GM10266 (cell line): ENCODE measurements around the gene SNX33.
"Not testable (repeated sequence)": the region's sequence is repeated elsewhere in the genome, so short reads cannot be mapped to it uniquely, and the experiment has no call there.

ENCODE experiments used
- DNase-seq: peaks from one replicate; pipeline ENCODE4 v3.0.0; 2012; ENCODE audit errors: extremely low spot score
- TF ChIP-seq, protein P1 (sequence below): IDR thresholded peaks from 2 replicates; pipeline ENCODE4 v1.5.1; 2012; ENCODE audit warnings: mild to moderate bottlenecking, low read depth; ENCODE audit not compliant: control insufficient read depth, insufficient read depth; ENCODE audit errors: missing control alignments

Gene SNX33

DNA sequence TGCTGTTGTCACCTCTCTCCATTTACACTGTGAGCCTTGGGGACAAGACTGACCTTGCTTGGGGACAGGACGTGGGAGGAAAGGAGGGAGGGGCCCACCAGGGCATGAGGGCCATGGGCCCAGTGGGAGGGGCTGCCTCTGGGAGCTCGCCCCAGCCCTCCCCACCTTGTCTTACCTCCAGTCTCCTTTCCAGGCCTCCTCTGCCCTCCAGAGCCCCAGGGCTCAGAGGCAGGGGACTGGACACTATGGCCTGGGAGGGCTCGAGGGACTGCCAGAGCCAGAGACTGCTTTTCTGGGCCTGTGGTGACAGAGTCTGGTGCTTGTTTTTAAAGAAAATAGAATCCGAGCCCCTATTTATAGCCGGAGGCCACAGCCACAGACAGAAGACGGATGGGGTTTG is 54.7 kb downstream of the SNX33 start:
- DNase-seq: no peak
- TF ChIP-seq, protein P1, sequence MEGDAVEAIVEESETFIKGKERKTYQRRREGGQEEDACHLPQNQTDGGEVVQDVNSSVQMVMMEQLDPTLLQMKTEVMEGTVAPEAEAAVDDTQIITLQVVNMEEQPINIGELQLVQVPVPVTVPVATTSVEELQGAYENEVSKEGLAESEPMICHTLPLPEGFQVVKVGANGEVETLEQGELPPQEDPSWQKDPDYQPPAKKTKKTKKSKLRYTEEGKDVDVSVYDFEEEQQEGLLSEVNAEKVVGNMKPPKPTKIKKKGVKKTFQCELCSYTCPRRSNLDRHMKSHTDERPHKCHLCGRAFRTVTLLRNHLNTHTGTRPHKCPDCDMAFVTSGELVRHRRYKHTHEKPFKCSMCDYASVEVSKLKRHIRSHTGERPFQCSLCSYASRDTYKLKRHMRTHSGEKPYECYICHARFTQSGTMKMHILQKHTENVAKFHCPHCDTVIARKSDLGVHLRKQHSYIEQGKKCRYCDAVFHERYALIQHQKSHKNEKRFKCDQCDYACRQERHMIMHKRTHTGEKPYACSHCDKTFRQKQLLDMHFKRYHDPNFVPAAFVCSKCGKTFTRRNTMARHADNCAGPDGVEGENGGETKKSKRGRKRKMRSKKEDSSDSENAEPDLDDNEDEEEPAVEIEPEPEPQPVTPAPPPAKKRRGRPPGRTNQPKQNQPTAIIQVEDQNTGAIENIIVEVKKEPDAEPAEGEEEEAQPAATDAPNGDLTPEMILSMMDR: no peak

DNA sequence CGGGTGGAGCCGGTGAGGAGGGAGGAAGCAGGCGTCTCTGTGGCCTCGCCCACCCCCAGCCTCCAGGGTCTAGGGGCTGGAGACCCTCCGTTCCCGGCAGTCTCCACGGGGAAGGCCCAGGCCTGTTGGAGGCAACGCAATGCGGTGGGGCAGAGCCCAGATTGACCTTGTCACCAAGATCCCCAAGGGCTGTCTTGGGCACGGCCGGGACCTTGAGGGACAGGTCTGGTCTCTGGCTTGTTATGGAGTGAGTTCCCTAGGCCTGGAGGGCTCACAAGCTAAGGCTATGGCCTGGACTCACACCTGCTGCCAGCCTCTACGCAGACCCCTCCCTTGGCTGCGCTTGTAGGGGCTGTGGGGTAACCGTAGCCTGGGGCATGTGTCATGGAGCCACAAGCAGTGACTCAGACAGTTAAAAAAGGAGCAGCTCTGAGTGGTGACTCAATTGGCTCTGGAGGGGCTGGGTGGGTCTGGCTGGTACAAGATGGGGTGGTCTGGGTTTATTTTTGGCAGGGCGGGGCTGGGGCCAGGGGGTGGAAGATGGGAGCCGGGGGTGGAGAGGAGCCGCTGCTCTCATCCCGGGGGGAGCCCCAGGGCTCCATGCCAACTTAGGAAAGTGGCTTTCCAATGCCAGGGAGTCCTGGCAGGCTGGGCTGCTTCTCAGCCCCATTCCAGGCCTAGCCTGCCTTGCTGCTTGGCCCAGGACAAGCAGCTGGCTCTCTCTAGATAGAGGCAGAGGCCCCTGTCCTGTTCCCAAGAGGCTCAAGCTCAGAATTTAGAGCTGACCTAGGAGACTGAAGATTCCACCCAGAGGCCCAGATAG is 55.9 kb downstream of the SNX33 start:
- DNase-seq: not testable (repeated sequence)

DNA sequence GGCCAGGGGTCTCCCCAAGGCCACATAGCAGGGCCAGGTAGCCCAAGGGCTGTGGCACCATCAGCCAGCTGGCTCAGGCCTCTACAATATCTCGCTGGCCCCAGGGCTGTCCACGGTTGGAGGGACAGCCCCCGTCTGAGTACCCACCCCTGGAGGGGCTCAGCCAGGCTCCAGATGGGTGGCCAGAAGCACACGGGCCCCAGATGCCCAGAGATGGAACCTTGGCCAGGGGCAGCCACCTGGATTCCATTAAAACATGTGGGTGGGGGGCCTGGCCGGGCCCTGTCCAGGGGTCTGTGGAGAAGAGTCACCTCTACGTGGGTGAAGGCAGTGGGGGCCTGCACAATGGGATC is 56.5 kb downstream of the SNX33 start:
- TF ChIP-seq, protein P1: no peak
- no peak for DNase-seq

DNA sequence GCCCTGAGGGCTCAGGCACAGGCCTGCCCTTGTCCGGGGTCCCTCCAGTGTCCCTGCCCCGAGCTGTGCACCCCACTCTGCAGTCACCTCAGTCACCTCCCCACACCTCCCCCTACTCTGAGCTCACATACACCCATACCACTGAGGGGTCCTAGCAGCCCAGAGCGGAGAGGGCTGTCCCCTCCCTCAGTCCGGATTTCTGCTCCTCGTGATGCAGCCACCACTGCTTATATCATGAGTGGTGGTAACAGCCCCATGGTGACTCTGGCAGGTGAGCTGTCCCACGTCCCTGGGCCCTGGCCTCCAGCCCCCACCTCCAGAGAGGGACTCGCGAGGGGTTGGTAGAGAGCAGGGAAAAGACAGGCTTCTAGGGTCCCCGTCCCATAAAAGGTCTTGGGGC is 56.9 kb downstream of the SNX33 start:
- DNase-seq: no peak
- TF ChIP-seq, protein P1: no peak

DNA sequence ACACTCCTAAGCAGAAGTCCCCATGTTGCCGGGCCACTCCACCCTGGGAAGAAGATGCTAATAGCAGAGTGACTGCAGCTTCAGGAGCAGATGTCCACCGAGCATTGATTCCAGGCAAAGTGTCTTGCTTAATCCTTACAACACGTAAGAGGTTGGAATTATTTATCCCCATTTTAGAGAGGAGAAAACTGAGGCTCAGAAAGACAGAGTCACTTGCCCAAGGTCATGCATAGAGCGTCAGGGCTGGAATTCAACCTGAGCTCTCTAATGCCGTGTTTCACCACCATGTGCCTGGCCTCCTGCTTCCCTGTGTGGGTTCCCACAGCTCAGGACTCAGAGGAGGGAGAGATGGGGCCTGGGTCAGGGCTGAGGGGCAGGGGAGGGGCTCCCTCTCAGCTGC is 57.7 kb downstream of the SNX33 start:
- not testable (repeated sequence) for DNase-seq

DNA sequence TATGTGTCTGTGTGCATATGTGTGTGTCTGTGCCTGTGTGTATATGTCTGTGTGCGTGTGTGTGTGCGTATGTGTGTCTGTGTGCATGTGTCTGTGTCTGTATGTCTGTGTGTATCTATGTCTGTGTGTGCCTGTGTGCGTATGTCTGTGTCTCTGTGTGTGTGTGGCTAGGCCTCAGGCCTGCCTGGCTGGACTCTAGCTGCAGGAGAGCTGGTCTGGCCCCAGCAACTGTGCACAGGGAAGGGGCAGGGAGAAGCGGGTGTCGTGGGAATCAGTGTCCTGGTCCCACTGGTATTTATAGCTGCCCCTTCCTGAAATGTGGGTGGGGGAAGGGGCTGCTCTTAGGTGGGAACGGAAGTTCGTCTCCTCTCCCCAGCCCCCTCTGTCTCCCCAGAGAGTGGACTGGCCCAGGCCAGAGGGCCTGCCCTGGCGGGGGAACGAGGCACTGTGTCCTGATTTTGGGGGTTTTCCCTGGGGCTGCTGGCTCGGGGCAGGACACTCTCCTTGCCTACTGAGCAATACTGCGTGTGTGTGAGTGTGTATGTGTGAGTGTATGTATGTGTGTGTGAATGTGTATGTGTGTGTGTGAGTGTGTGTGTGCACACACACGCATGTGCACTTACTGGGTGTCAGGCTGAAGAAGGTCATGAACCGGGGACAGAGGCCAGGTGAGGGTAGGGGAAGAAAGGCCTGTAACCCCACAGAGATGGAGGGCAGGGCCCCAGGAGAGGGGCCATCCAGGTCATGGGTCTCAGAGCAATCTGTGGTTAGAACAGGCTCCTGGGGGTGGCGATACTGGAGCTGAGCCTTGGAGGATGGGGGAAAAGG is 58.4 kb downstream of the SNX33 start:
- no peak for DNase-seq
- TF ChIP-seq, protein P1: no peak

DNA sequence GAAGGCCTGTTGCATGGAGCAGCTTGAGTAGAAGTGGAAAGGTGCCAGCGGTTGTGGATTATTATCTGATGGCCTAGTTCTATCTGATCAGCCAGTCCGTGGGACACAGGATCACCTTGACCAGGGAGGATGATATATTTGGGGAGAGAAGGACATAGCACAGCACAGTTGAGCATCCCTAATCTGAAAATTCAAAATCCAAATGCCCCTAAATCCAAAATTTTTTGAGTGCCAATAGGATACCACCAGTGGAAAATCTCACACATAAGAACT is 58.9 kb downstream of the SNX33 start:
- no peak for DNase-seq
- TF ChIP-seq, protein P1: no peak

DNA sequence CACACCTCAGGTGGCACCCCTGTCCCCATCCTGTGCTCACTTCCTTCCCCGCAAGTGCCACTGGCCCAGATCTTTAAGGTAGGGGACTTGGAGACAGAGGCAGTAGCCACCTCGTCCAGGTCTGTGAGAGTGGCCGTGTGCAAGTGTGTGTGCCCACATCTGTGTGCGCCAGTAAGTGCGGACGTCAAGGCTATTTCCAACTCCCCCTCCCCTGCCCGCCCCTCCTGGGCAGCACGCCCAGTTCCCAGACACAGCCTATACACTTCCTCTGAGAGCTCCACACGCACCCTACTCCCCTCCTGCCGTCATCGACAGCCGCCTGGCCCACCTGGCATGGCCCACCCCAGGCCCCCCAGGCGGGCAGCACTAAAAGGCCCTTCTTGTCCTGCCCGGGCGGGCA is 61.7 kb downstream of the SNX33 start:
- not testable (repeated sequence) for DNase-seq

DNA sequence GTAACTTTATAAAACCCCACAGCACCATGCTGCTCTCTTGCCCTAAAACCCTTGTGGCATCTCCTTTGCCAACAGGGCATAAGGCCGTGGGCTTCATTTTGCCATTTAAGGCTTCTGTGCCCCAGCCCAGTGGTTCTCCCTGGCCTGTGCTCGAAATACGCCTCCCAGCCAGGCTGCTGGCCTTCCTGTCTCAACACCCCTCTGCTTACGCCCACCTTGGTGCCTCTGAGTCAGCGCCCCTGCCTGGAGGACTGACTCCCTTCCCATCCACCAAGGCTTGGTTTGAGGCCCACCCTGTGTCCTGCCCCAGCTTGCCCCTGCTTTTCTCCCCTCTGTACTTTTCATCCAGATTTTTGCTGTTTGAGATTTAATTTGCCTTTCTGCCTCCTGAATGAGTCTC is 63.2 kb downstream of the SNX33 start:
- not testable (repeated sequence) for DNase-seq

DNA sequence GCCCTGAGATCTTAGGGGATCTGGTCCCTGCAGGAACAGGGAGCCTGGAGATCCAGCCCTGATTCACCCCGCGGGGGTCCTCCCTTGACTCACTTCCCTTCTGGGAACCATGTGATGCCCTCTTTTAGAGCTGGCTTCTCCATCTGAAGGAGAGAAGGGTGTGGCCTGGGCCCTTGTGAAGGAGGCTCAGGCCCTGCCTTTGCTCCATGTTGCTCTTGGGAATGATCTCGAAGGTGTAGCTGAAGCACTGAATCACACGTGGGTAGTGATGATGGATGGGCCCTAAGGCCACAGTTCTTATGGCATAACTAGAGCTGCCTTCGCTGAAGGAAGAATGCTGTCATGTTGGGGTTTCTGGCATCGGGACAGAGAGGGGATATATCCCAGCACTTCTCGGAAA is 63.8 kb downstream of the SNX33 start:
- DNase-seq: not testable (repeated sequence)
